ENCODE results near the gene SHISA3.

The SHISA3 gene

DNA sequence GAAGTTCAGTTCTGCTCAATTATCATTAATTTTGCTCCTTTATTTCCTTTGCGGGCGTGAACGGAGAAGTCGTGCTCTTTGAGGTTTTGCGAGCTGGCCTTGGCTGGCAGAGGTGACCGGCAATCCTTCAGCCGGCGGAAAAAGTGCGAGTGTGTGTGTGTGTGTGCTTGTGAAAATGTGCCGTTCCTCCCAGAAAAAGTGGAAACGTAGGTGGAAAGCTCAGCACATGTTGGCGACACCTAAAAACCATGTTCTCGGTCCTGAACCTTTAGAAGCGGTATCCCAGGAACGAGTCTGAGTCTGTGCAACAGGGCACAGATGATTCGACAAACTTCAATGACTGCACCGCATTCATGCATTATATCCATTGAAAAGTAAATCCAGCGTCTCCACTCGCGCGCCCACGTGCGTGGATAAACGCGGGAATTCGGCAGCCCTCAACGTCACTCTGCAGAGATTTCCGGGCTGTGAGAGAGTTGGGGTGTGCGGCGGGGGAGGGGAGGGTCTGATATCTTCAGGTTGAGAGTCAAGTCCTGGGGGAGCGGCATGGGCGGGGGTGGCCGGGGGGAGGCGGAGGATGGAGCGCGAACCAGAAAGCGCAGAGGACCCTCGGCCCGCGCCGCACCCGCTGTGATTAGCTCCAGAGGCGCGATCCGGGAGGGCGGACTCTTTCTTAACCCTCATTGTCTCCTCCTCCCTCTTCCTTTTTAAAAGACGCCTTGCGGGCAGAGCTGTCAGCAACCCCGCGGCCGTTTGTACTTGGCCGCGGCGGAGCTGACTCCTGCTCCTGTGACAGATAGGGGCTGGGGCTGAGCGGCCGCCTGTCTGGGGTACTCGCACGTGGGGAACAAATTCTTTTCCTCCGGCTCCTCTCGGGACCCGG lies at the start of gene SHISA3:
Gene SHISA3 (plus strand): TSS at position 737 of the 883 bp plus-strand sequence. CDS start 569 bp downstream, outside the sequence.
- TF ChIP-seq ZNF565 (CRISPR knock-in tag; conservative IDR thresholded peaks at IDR 0.05; ENCODE audit: low read depth): no peak
- no peak for TF ChIP-seq ZFP30 (CRISPR knock-in tag; IDR thresholded peaks at IDR 0.05)
- no peak for TF ChIP-seq ZC3H10 (CRISPR knock-in tag; IDR thresholded peaks at IDR 0.05)
- TF ChIP-seq, protein P1, sequence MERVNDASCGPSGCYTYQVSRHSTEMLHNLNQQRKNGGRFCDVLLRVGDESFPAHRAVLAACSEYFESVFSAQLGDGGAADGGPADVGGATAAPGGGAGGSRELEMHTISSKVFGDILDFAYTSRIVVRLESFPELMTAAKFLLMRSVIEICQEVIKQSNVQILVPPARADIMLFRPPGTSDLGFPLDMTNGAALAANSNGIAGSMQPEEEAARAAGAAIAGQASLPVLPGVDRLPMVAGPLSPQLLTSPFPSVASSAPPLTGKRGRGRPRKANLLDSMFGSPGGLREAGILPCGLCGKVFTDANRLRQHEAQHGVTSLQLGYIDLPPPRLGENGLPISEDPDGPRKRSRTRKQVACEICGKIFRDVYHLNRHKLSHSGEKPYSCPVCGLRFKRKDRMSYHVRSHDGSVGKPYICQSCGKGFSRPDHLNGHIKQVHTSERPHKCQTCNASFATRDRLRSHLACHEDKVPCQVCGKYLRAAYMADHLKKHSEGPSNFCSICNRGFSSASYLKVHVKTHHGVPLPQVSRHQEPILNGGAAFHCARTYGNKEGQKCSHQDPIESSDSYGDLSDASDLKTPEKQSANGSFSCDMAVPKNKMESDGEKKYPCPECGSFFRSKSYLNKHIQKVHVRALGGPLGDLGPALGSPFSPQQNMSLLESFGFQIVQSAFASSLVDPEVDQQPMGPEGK (CRISPR knock-in tag; IDR thresholded peaks at IDR 0.05; ENCODE audit: borderline replicate concordance): no peak
- TF ChIP-seq SNAI2 (CRISPR knock-in tag; IDR thresholded peaks at IDR 0.05): no peak
- TF ChIP-seq ARNTL (CRISPR knock-in tag; IDR thresholded peaks at IDR 0.05; ENCODE audit: borderline replicate concordance, low read depth): no peak
- no peak for TF ChIP-seq TCF4 (CRISPR knock-in tag; IDR thresholded peaks at IDR 0.05; ENCODE audit: borderline replicate concordance)
- no peak for TF ChIP-seq OSR1 (CRISPR knock-in tag; IDR thresholded peaks at IDR 0.05)
- TF ChIP-seq, protein P2, sequence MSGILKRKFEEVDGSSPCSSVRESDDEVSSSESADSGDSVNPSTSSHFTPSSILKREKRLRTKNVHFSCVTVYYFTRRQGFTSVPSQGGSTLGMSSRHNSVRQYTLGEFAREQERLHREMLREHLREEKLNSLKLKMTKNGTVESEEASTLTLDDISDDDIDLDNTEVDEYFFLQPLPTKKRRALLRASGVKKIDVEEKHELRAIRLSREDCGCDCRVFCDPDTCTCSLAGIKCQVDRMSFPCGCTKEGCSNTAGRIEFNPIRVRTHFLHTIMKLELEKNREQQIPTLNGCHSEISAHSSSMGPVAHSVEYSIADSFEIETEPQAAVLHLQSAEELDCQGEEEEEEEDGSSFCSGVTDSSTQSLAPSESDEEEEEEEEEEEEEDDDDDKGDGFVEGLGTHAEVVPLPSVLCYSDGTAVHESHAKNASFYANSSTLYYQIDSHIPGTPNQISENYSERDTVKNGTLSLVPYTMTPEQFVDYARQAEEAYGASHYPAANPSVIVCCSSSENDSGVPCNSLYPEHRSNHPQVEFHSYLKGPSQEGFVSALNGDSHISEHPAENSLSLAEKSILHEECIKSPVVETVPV (CRISPR knock-in tag; IDR thresholded peaks at IDR 0.05): no peak
- no peak for TF ChIP-seq PPARA (CRISPR knock-in tag; IDR thresholded peaks at IDR 0.05; ENCODE audit: borderline replicate concordance)
- no peak for TF ChIP-seq BACH2 (CRISPR knock-in tag; IDR thresholded peaks at IDR 0.05; ENCODE audit: borderline replicate concordance)
- no peak for TF ChIP-seq TOX (CRISPR knock-in tag; IDR thresholded peaks at IDR 0.05; ENCODE audit: borderline replicate concordance)
- no peak for TF ChIP-seq ESRRG (CRISPR knock-in tag; IDR thresholded peaks at IDR 0.05)
- no peak for TF ChIP-seq ZNF8 (CRISPR knock-in tag; IDR thresholded peaks at IDR 0.05)
- no peak for TF ChIP-seq ZFP3 (CRISPR knock-in tag; IDR thresholded peaks at IDR 0.05)
- TF ChIP-seq RARB (CRISPR knock-in tag; IDR thresholded peaks at IDR 0.05): no peak
- TF ChIP-seq ZNF70 (CRISPR knock-in tag; IDR thresholded peaks at IDR 0.05): no peak
- TF ChIP-seq ISL1 (CRISPR knock-in tag; IDR thresholded peaks at IDR 0.05): no peak
- peak; percentile 69 for ATAC-seq

DNA sequence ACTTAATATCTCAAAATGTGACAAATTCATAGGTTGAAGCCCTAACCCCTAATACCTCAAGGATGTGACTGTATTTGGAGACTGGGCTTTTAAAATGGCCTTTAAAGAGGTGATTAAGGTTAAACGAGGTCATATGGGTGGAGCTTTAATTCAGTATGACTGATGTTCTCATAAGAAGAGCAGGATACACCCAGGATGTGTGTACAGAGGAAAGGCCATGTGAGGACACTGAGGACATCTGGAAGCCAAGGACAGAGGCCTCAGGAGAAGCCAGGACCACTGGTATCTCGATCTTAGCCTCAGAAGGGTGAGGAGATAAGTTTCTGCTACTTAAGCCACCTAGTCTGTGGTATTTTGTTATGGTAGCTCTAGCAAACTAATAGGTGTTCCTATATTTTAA lies 49.0 kb upstream of the SHISA3 start:
- ATAC-seq: no peak

More for the DNA sequence above, 49.0 kb upstream of the SHISA3 start:
- TF ChIP-seq ISL1 (CRISPR knock-in tag; IDR thresholded peaks at IDR 0.05) (no peak), GLIS3 (CRISPR knock-in tag; IDR thresholded peaks at IDR 0.05) (no peak), SNAI2 (CRISPR knock-in tag; IDR thresholded peaks at IDR 0.05) (no peak), ESRRG (CRISPR knock-in tag; IDR thresholded peaks at IDR 0.05) (no peak), ZFP30 (CRISPR knock-in tag; IDR thresholded peaks at IDR 0.05) (no peak), ZC3H10 (CRISPR knock-in tag; IDR thresholded peaks at IDR 0.05) (no peak), ZFP3 (CRISPR knock-in tag; IDR thresholded peaks at IDR 0.05) (no peak), RARB (CRISPR knock-in tag; IDR thresholded peaks at IDR 0.05) (no peak), ZNF565 (CRISPR knock-in tag; conservative IDR thresholded peaks at IDR 0.05; ENCODE audit: low read depth) (no peak), TOX (CRISPR knock-in tag; IDR thresholded peaks at IDR 0.05; ENCODE audit: borderline replicate concordance) (no peak), ZNF70 (CRISPR knock-in tag; IDR thresholded peaks at IDR 0.05) (no peak), TCF4 (CRISPR knock-in tag; IDR thresholded peaks at IDR 0.05; ENCODE audit: borderline replicate concordance) (no peak)
- TF ChIP-seq, protein P1 (CRISPR knock-in tag; IDR thresholded peaks at IDR 0.05; ENCODE audit: borderline replicate concordance): no peak
- TF ChIP-seq, protein P3, sequence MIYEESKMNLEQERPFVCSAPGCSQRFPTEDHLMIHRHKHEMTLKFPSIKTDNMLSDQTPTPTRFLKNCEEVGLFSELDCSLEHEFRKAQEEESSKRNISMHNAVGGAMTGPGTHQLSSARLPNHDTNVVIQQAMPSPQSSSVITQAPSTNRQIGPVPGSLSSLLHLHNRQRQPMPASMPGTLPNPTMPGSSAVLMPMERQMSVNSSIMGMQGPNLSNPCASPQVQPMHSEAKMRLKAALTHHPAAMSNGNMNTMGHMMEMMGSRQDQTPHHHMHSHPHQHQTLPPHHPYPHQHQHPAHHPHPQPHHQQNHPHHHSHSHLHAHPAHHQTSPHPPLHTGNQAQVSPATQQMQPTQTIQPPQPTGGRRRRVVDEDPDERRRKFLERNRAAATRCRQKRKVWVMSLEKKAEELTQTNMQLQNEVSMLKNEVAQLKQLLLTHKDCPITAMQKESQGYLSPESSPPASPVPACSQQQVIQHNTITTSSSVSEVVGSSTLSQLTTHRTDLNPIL (CRISPR knock-in tag; IDR thresholded peaks at IDR 0.05; ENCODE audit: low read depth): no peak
- TF ChIP-seq, protein P4, sequence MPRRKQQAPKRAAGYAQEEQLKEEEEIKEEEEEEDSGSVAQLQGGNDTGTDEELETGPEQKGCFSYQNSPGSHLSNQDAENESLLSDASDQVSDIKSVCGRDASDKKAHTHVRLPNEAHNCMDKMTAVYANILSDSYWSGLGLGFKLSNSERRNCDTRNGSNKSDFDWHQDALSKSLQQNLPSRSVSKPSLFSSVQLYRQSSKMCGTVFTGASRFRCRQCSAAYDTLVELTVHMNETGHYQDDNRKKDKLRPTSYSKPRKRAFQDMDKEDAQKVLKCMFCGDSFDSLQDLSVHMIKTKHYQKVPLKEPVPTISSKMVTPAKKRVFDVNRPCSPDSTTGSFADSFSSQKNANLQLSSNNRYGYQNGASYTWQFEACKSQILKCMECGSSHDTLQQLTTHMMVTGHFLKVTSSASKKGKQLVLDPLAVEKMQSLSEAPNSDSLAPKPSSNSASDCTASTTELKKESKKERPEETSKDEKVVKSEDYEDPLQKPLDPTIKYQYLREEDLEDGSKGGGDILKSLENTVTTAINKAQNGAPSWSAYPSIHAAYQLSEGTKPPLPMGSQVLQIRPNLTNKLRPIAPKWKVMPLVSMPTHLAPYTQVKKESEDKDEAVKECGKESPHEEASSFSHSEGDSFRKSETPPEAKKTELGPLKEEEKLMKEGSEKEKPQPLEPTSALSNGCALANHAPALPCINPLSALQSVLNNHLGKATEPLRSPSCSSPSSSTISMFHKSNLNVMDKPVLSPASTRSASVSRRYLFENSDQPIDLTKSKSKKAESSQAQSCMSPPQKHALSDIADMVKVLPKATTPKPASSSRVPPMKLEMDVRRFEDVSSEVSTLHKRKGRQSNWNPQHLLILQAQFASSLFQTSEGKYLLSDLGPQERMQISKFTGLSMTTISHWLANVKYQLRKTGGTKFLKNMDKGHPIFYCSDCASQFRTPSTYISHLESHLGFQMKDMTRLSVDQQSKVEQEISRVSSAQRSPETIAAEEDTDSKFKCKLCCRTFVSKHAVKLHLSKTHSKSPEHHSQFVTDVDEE (CRISPR knock-in tag; IDR thresholded peaks at IDR 0.05): no peak
